ENCODE measurements around the gene INO80B. TPM values are rescaled to one million over a fixed set of nuclear protein-coding genes. Genes with fewer than 3 reads are reported as not detected.
A peak's percentile ranks its signal among the peaks of the same experiment; 100 is the strongest.

INO80B gene
- polyA plus RNA-seq, 2 of the 4 experiments (the other 2 are of a cell fraction), result 19.9 to 74.6 TPM

DNA sequence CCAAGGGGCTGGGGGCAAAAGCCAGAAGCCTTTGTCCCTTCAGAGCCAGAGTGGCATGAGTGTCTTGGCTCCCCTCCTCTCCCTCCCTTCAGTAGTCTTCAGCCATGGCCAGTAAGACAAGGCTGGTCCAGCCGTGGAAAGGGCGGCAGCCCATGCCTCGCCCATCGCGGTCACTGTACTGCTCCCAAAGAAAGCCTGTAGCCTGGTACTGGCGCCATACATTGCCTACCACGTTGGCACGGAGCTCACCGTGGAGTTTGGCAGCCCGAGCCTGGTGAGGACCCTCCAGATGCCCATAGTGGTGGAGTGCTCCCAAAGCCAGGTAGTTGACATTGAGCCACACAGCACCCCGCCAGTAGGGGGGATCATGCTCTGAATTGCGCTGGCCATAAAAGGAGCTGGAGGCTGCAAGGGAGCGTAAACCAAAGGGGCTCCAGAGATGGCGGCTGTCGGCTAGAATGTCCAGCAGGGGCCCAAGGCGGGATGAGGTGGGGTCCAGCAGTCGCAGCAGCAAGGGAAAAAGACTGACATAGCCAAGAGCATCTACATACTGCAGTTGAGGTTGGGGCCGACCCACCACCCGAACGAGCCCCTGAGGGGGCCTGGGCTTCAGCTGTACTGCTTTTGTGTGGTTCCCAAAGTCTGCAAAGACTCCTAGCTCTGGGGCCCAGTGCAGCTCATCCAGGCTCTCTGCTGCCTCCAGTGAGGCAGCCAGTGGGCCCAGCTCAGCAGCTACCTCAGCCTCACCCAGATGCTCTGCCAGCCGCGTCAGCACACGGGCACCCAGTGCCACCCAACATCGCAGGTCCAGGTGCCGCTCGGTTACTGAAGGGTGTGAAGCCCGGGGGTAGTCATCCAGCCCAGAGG is 6.5 kb downstream of the INO80B start:
- POLR2A ChIA-PET, result interaction anchor here (0.9 kb wide), 1 partner anchor 11 kb away, joined by 4 read pairs; the partner anchor contains the start of gene MRPL53
- TF ChIP-seq POLR2A (IDR thresholded peaks at IDR 0.05; ENCODE audit: low read length) (no peak; the same call in 1 of the 2 replicates), ZSCAN20 (CRISPR knock-in tag; IDR thresholded peaks at IDR 0.05) (no peak), MAFK (IDR thresholded peaks at IDR 0.05; ENCODE audit: partially characterized antibody) (no peak), HOXB13 (CRISPR knock-in tag; IDR thresholded peaks at IDR 0.05; ENCODE audit: low read depth) (no peak), RAD21 (conservative IDR thresholded peaks at IDR 0.05 in 1 of 2, IDR thresholded peaks at IDR 0.05 in 1 of 2) (peak in 1 of 2 experiments; percentile 33; a peak in 1 of 5 replicates), KDM5A (IDR thresholded peaks at IDR 0.05) (no peak), NFE2L2 (conservative IDR thresholded peaks at IDR 0.05; ENCODE audit: low read length) (no peak), EP300 (IDR thresholded peaks at IDR 0.05) (no peak), HDAC2 (IDR thresholded peaks at IDR 0.05) (no peak), ESRRA (IDR thresholded peaks at IDR 0.05; ENCODE audit: borderline replicate concordance, low read length) (no peak), HOXB5 (CRISPR knock-in tag; IDR thresholded peaks at IDR 0.05) (no peak), RARB (CRISPR knock-in tag; IDR thresholded peaks at IDR 0.05) (0 out of 2 replicates have a peak, but pooled peaks have one; percentile 22), TFCP2L1 (CRISPR knock-in tag; IDR thresholded peaks at IDR 0.05) (no peak), CBX2 (IDR thresholded peaks at IDR 0.05; ENCODE audit: borderline replicate concordance, low read depth) (no peak)
- TF ChIP-seq, protein P1, sequence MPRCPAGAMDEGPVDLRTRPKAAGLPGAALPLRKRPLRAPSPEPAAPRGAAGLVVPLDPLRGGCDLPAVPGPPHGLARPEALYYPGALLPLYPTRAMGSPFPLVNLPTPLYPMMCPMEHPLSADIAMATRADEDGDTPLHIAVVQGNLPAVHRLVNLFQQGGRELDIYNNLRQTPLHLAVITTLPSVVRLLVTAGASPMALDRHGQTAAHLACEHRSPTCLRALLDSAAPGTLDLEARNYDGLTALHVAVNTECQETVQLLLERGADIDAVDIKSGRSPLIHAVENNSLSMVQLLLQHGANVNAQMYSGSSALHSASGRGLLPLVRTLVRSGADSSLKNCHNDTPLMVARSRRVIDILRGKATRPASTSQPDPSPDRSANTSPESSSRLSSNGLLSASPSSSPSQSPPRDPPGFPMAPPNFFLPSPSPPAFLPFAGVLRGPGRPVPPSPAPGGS (IDR thresholded peaks at IDR 0.05), result no peak
- TF ChIP-seq, protein P2, sequence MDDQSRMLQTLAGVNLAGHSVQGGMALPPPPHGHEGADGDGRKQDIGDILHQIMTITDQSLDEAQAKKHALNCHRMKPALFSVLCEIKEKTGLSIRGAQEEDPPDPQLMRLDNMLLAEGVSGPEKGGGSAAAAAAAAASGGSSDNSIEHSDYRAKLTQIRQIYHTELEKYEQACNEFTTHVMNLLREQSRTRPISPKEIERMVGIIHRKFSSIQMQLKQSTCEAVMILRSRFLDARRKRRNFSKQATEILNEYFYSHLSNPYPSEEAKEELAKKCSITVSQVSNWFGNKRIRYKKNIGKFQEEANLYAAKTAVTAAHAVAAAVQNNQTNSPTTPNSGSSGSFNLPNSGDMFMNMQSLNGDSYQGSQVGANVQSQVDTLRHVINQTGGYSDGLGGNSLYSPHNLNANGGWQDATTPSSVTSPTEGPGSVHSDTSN (IDR thresholded peaks at IDR 0.05), result 0 out of 2 replicates have a peak, but pooled peaks have one; percentile 21
- TF ChIP-seq, protein P3, sequence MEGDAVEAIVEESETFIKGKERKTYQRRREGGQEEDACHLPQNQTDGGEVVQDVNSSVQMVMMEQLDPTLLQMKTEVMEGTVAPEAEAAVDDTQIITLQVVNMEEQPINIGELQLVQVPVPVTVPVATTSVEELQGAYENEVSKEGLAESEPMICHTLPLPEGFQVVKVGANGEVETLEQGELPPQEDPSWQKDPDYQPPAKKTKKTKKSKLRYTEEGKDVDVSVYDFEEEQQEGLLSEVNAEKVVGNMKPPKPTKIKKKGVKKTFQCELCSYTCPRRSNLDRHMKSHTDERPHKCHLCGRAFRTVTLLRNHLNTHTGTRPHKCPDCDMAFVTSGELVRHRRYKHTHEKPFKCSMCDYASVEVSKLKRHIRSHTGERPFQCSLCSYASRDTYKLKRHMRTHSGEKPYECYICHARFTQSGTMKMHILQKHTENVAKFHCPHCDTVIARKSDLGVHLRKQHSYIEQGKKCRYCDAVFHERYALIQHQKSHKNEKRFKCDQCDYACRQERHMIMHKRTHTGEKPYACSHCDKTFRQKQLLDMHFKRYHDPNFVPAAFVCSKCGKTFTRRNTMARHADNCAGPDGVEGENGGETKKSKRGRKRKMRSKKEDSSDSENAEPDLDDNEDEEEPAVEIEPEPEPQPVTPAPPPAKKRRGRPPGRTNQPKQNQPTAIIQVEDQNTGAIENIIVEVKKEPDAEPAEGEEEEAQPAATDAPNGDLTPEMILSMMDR (IDR thresholded peaks at IDR 0.05), result peak; percentile 26; the same call in 2 of the 3 replicates

DNA sequence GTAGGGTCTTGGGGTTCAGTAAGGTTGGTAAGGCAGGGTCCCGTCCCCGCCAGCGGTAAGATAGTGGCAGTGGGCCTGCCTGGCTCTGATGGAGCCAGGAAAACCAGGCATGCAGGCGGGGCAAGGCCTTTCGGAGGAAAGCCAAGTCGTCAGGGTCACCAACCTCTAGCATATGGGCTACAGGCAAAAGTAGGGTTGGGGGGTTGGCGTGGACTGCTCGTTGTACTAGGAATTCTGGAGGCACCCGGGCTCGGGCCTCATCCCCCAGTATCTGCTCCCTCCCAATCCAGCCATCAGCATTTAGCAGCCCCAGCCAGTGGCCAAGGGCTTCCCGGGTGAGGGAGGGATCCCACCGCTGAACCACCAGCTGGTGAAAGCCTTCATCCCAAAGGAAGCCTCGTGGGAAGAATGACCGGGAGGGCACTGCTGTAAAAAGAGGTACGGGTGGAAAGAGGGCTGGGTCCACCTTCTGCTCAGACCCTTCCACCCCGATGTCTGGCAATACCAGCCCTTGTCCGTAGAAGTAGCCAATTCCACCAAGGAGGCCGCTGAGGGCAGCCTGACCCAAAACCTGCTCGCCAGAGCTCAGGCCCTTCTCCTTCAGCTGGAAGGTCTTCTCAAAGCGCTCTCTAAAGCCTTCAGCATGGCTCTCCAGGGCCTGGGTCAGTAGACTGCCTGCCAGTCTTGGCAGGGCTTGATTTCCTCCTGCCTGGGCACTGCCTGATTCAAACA is 7.3 kb downstream of the INO80B start:
- 91% methylated on average over 20 of the region's 20 CpGs for WGBS (ENCODE audit: missing lambda C conversion rate)
- ChIA-PET POLR2A (interaction anchor here (0.9 kb wide), 1 partner anchor 10 kb away, joined by 4 read pairs; the partner anchor contains the start of gene MRPL53), CTCF (interaction anchor here (0.7 to 2.7 kb wide), 11 partner anchors 7 to 126 kb away, joined by 3 to 8 read pairs (median 4); partner anchors contain the start of genes MRPL53 and PCGF1)
- H3K4me3 ChIP-seq, result no peak overlapping the region
- H3K4me1 ChIP-seq, result peaks cover 18% of the 10 kb centered on the region
- FAIRE-seq, result no peak
- no peak overlapping the region for H3K4me2 ChIP-seq
- ATAC-seq, result no peak
- H3K27ac ChIP-seq, result no peak overlapping the region
- no peaks in the 10 kb centered on the region for H3K9me3 ChIP-seq
- no peak for DNase-seq (ENCODE audit: low read depth in 1 of 2, low spot score in 1 of 2)
- no peak for TF ChIP-seq BHLHE40 (IDR thresholded peaks at IDR 0.05; ENCODE audit: low read depth, low read length)
- no peak for TF ChIP-seq NFE2L2 (conservative IDR thresholded peaks at IDR 0.05; ENCODE audit: low read length)
- no peak for TF ChIP-seq RAD21 (conservative IDR thresholded peaks at IDR 0.05 in 1 of 2, IDR thresholded peaks at IDR 0.05 in 1 of 2)
- TF ChIP-seq, protein P1 (IDR thresholded peaks at IDR 0.05), result no peak
- no peak for TF ChIP-seq SREBF2 (IDR thresholded peaks at IDR 0.05)
- TF ChIP-seq CEBPB (IDR thresholded peaks at IDR 0.05), result no peak
- TF ChIP-seq, protein P4, sequence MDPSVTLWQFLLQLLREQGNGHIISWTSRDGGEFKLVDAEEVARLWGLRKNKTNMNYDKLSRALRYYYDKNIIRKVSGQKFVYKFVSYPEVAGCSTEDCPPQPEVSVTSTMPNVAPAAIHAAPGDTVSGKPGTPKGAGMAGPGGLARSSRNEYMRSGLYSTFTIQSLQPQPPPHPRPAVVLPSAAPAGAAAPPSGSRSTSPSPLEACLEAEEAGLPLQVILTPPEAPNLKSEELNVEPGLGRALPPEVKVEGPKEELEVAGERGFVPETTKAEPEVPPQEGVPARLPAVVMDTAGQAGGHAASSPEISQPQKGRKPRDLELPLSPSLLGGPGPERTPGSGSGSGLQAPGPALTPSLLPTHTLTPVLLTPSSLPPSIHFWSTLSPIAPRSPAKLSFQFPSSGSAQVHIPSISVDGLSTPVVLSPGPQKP (IDR thresholded peaks at IDR 0.05; ENCODE audit: low read depth, low read length), result no peak
- TF ChIP-seq NR3C1 (IDR thresholded peaks at IDR 0.05), result no peak
- no peak for TF ChIP-seq HOXB5 (CRISPR knock-in tag; IDR thresholded peaks at IDR 0.05)
- TF ChIP-seq, protein P5, sequence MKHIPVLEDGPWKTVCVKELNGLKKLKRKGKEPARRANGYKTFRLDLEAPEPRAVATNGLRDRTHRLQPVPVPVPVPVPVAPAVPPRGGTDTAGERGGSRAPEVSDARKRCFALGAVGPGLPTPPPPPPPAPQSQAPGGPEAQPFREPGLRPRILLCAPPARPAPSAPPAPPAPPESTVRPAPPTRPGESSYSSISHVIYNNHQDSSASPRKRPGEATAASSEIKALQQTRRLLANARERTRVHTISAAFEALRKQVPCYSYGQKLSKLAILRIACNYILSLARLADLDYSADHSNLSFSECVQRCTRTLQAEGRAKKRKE (CRISPR knock-in tag; IDR thresholded peaks at IDR 0.05; ENCODE audit: low read depth), result no peak
- TF ChIP-seq KDM1A (IDR thresholded peaks at IDR 0.05; ENCODE audit: low read depth), result no peak

More for the DNA sequence above, 6.5 kb downstream of the INO80B start:
- CTCF ChIA-PET, result interaction anchor here (0.7 to 2.7 kb wide), 10 partner anchors 8 to 127 kb away, joined by 3 to 8 read pairs (median 4); partner anchors contain the start of gene PCGF1
- no peak for ATAC-seq
- FAIRE-seq, result no peak
- 90% methylated on average over 18 of the region's 27 CpGs for WGBS (ENCODE audit: missing lambda C conversion rate)
- H3K27ac ChIP-seq, result no peak overlapping the region
- no peak overlapping the region for H3K4me3 ChIP-seq
- H3K4me2 ChIP-seq, result no peak overlapping the region
- no peaks in the 10 kb centered on the region for H3K9me3 ChIP-seq
- peak in 1 of 2 experiments; percentile 47 for DNase-seq (ENCODE audit: low read depth in 1 of 2, low spot score in 1 of 2)
- H3K4me1 ChIP-seq, result peaks cover 25% of the 10 kb centered on the region
